Right lobe of liver (tissue), 4 donors: ENCODE data around the gene UTP14A.

ENCODE experiments used
- CTCF ChIP-seq, 4 donors: fragments of 200-600 bp in 3 of 4; fragments of 450-650 bp in 1 of 4; IDR thresholded peaks; one replicate each; pipeline versions ENCODE4 v1.5.1 to v1.8.0; 2016 to 2022; ENCODE audit warnings: antibody characterized with exemption in 4 of 4, mild to moderate bottlenecking in 2 of 4
- POLR2A ChIP-seq: fragments of 450-650 bp; IDR thresholded peaks from one replicate; pipeline ENCODE4 v1.6.1; 2017; ENCODE audit warnings: antibody characterized with exemption, mild to moderate bottlenecking
- donor health status: DM: no; HTN: no; CAD: no.
- donor health status: DM: no; HTN: no; CAD: no.
- donor health status: DM: no; HTN: yes; CAD: no.

GRCh38 chrX:129956765-129957164, 50.8 kb downstream of the UTP14A start:
- TF ChIP-seq POLR2A, result no peak
- no peak for TF ChIP-seq CTCF (IDR thresholded peaks at IDR 0.05)
